Tibial nerve (tissue), 4 donors: Measurements from ENCODE around the gene ZNF341. TPM values are rescaled to one million over a fixed set of nuclear protein-coding genes. Genes with fewer than 3 reads are reported as not detected.

Source experiments
- DNase-seq, 2 donors: peaks; one replicate each; pipeline ENCODE4 v3.0.0-alpha.2; 2019; ENCODE audit warnings: low spot score in 2 of 2
- H3K27ac ChIP-seq, 4 donors: fragments of 200-600 bp; sonication (generic) in 3 of 4; one replicate each; pipeline ENCODE4 v1.5.1; 2017 to 2019; ENCODE audit warnings: mild to moderate bottlenecking in 1 of 4
- H3K27me3 ChIP-seq, 2 donors: fragments of 200-600 bp; sonication (generic) in 1 of 2; one replicate each; pipeline versions ENCODE4 v1.5.1 to v1.6.0; 2017 to 2019
- H3K36me3 ChIP-seq, 3 donors: fragments of 200-600 bp; sonication (generic); one replicate each; pipeline ENCODE4 v1.5.1; 2018 to 2019
- H3K4me1 ChIP-seq, 4 donors: fragments of 200-600 bp; sonication (generic) in 3 of 4; one replicate each; pipeline ENCODE4 v1.5.1; 2017 to 2019
- H3K4me3 ChIP-seq, 4 donors: fragments of 200-600 bp; sonication (generic) in 3 of 4; one replicate each; pipeline ENCODE4 v1.5.1; 2017 to 2019; ENCODE audit warnings: mild to moderate bottlenecking in 1 of 4, moderate library complexity in 1 of 4
- H3K9me3 ChIP-seq, 4 donors: fragments of 200-600 bp; sonication (generic) in 3 of 4; one replicate each; pipeline ENCODE4 v1.5.1; 2017 to 2019
- EP300 ChIP-seq, 2 donors: sonication (generic); formaldehyde crosslinking; IDR thresholded peaks; one replicate each; pipeline ENCODE4 v1.6.1; 2017; ENCODE audit warnings: antibody characterized with exemption in 2 of 2, mild to moderate bottlenecking in 1 of 2
- POLR2A ChIP-seq, 2 donors: fragments of 450-650 bp; IDR thresholded peaks; one replicate each; pipeline ENCODE4 v1.6.1; 2017; ENCODE audit warnings: antibody characterized with exemption in 2 of 2, mild to moderate bottlenecking in 2 of 2, moderate library complexity in 2 of 2
- WGBS, 2 donors: methylation state at CpG; one replicate each; pipeline ENCODE4 v1.1.5; 2018; 5-methylcytosine and 5-hydroxymethylcytosine counted together
- total RNA-seq, 4 donors: library from RNA; depleted of rRNA; stranded (reverse); fragments of >200 nt; gene quantifications; one replicate each; pipeline ENCODE4 v1.1.0, GENCODE V29; 2016
- TF ChIP-seq, protein P1 (sequence below), 5 experiments: fragments of 200-600 bp in 3 of 5; fragments of 450-650 bp in 2 of 5; sonication (generic) in 3 of 5; IDR thresholded peaks; one replicate each; pipeline ENCODE4 v1.5.1; 2016 to 2019; ENCODE audit warnings: antibody characterized with exemption in 5 of 5, mild to moderate bottlenecking in 3 of 5, moderate library complexity in 2 of 5

The ZNF341 gene
- total RNA-seq, 4 donors from 2014 or later: 1.7 to 4.8 (median 2.1) TPM

- Histone ChIP-seq H3K27me3 (no peaks in the 10 kb centered on the region), H3K27ac (no peak overlapping the region), H3K9me3 (peaks cover 0 to 21% (median 5%) of the 10 kb centered on the region in 4 donors), H3K36me3 (peaks cover 0 to 8% (median 0%) of the 10 kb centered on the region in 3 donors), H3K4me1 (no peaks in the 10 kb centered on the region), H3K4me3 (no peak overlapping the region)
- TF ChIP-seq POLR2A (IDR thresholded peaks at IDR 0.05) (no peak), EP300 (IDR thresholded peaks at IDR 0.05) (no peak)
- TF ChIP-seq, protein P1, sequence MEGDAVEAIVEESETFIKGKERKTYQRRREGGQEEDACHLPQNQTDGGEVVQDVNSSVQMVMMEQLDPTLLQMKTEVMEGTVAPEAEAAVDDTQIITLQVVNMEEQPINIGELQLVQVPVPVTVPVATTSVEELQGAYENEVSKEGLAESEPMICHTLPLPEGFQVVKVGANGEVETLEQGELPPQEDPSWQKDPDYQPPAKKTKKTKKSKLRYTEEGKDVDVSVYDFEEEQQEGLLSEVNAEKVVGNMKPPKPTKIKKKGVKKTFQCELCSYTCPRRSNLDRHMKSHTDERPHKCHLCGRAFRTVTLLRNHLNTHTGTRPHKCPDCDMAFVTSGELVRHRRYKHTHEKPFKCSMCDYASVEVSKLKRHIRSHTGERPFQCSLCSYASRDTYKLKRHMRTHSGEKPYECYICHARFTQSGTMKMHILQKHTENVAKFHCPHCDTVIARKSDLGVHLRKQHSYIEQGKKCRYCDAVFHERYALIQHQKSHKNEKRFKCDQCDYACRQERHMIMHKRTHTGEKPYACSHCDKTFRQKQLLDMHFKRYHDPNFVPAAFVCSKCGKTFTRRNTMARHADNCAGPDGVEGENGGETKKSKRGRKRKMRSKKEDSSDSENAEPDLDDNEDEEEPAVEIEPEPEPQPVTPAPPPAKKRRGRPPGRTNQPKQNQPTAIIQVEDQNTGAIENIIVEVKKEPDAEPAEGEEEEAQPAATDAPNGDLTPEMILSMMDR (IDR thresholded peaks at IDR 0.05): no peak
- 77 to 100% methylated on average over 1 of the region's 1 CpG for WGBS, 2 donors
- DNase-seq: no peak
Measured at GRCh38 chr20:33740189-33740588, 8.4 kb downstream of the ZNF341 start.

- Histone ChIP-seq H3K27ac (no peak overlapping the region), H3K27me3 (no peaks in the 10 kb centered on the region), H3K36me3 (peaks cover 0 to 35% (median 0%) of the 10 kb centered on the region in 3 donors), H3K4me3 (no peak overlapping the region), H3K4me1 (no peaks in the 10 kb centered on the region), H3K9me3 (no peaks in the 10 kb centered on the region)
- no peak for DNase-seq
- WGBS, 2 donors: 90 to 91% methylated on average over 3 of the region's 3 CpGs
- TF ChIP-seq POLR2A (IDR thresholded peaks at IDR 0.05) (no peak), EP300 (IDR thresholded peaks at IDR 0.05) (no peak)
- TF ChIP-seq, protein P1 (IDR thresholded peaks at IDR 0.05): no peak
Measured at GRCh38 chr20:33744181-33744580, 12.4 kb downstream of the ZNF341 start.

DNA sequence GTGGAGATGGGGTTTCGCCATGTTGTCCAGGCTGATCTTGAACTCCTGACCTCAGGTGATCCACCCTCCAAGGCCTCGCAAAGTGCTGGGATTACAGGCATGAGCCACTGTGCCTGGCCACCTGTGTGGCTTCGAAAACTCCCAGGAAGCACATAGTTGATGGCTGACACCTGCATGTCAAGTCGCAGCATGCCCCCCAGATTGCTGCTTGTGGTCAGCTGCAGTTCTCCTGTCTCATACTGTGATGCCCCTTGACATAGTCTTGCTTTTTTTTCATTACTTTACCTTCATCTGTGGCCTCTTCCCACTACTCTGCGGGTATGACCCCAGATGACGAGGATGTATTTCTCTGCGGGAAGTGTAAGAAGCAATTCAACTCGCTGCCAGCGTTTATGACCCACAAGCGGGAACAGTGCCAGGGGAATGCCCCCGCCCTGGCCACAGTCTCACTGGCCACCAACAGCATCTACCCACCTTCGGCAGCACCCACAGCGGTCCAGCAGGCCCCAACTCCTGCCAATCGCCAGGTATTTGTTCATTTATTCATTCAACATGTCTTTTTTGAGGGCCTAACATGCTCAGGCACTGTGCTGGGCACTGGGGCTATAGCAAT is 13.1 kb downstream of the ZNF341 start:
- WGBS, 2 donors: 86 to 91% methylated on average over 14 of the region's 14 CpGs

DNA sequence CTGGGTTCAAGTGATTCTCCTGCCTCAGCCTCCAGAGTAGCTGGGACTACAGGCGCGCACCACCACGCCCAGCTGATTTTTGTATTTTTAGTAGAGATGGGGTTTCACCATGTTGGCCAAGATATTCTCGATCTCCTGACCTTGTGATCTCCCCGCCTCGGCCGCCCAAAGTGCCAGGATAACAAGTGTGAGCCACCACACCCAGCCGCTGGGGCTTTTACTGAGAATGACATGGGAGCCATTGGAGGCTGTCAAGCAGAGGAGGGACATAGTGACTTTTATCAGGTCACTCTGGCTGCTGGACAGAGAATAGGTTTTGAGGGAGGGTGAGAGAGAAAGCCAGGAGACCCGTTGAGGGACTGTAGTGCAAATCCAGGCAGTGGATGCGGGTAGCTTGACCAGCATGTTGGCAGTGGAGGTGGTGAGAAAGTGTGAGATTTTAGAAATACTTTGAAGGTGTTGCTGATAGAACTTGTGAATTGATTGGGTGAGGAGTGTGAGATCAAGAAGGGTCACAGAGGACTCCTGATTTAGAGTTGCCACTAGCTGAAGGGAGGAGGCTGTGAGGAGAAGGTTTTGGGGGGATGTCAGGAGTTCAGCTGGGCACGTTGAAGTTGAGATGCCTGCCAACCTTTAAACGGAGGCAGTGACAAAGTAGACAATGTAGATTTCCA is 14.7 kb downstream of the ZNF341 start:
- Histone ChIP-seq H3K9me3 (no peaks in the 10 kb centered on the region), H3K27ac (no peak overlapping the region), H3K36me3 (peaks cover 0 to 58% (median 0%) of the 10 kb centered on the region in 3 donors), H3K4me1 (no peaks in the 10 kb centered on the region), H3K4me3 (no peak overlapping the region), H3K27me3 (no peaks in the 10 kb centered on the region)
- WGBS, 2 donors: 93% methylated on average over 12 of the region's 12 CpGs
- no peak for TF ChIP-seq EP300 (IDR thresholded peaks at IDR 0.05)
- TF ChIP-seq, protein P1 (IDR thresholded peaks at IDR 0.05): no peak
- TF ChIP-seq POLR2A (IDR thresholded peaks at IDR 0.05): no peak
- DNase-seq: no peak

More for the DNA sequence above, 13.1 kb downstream of the ZNF341 start:
- Histone ChIP-seq H3K36me3 (peaks cover 0 to 42% (median 0%) of the 10 kb centered on the region in 3 donors), H3K9me3 (no peaks in the 10 kb centered on the region), H3K27ac (no peak overlapping the region), H3K4me3 (no peak overlapping the region), H3K4me1 (no peaks in the 10 kb centered on the region), H3K27me3 (no peaks in the 10 kb centered on the region)
- TF ChIP-seq, protein P1 (IDR thresholded peaks at IDR 0.05): no peak
- TF ChIP-seq POLR2A (IDR thresholded peaks at IDR 0.05): no peak
- TF ChIP-seq EP300 (IDR thresholded peaks at IDR 0.05): no peak
- no peak for DNase-seq

- 93 to 97% methylated on average over 4 of the region's 4 CpGs for WGBS, 2 donors
- TF ChIP-seq EP300 (IDR thresholded peaks at IDR 0.05) (no peak), POLR2A (IDR thresholded peaks at IDR 0.05) (no peak)
- TF ChIP-seq, protein P1 (IDR thresholded peaks at IDR 0.05): no peak
- no peak overlapping the region for H3K4me3 ChIP-seq
- H3K9me3 ChIP-seq: no peaks in the 10 kb centered on the region
- H3K27ac ChIP-seq: no peak overlapping the region
- H3K27me3 ChIP-seq: no peaks in the 10 kb centered on the region
- no peaks in the 10 kb centered on the region for H3K4me1 ChIP-seq
- DNase-seq: no peak
- peaks cover 0 to 72% (median 0%) of the 10 kb centered on the region in 3 donors for H3K36me3 ChIP-seq
Measured at GRCh38 chr20:33751775-33752174, 20.0 kb downstream of the ZNF341 start.
